ENCODE measurements around the gene RPS3. TPM values are rescaled to one million over a fixed set of nuclear protein-coding genes. Genes with fewer than 3 reads are reported as not detected.

The RPS3 gene
- polyA plus RNA-seq, 1 experiment, result 3,250 TPM

GRCh38 chr11:75424396-75424795 is 25.1 kb downstream of the RPS3 start:
- no peak overlapping the region for H3K4me3 ChIP-seq (ENCODE audit: low read depth, low read length)
- CTCF ChIA-PET, result interaction anchor here (1.0 kb wide), 1 partner anchor 108 kb away, joined by 3 read pairs; no protein-coding TSS in a partner anchor
- TF ChIP-seq CTCF (IDR thresholded peaks at IDR 0.05; ENCODE audit: low read depth, low read length), result no peak
- no peak overlapping the region for H3K27ac ChIP-seq (ENCODE audit: low read depth, low read length)
- no peak for DNase-seq (ENCODE audit: low read depth, low spot score)
- peaks cover 11% of the 10 kb centered on the region for H3K9me3 ChIP-seq (ENCODE audit: control insufficient read depth, insufficient read depth, low read length)
- POLR2A ChIA-PET, result no interaction called here
- peaks cover 10% of the 10 kb centered on the region for H3K27me3 ChIP-seq (ENCODE audit: control insufficient read depth, insufficient read depth, low read length)

- DNase-seq (ENCODE audit: low read depth, low spot score), result no peak
- ChIA-PET POLR2A (no interaction called here), CTCF (interaction anchor here (0.6 to 1.2 kb wide), 4 partner anchors 10 to 117 kb away, joined by 3 to 7 read pairs (median 4); no protein-coding TSS in a partner anchor)
- no peak overlapping the region for H3K27ac ChIP-seq (ENCODE audit: low read depth, low read length)
- H3K4me3 ChIP-seq (ENCODE audit: low read depth, low read length), result no peak overlapping the region
- H3K9me3 ChIP-seq (ENCODE audit: control insufficient read depth, insufficient read depth, low read length), result peaks cover 14% of the 10 kb centered on the region
- H3K27me3 ChIP-seq (ENCODE audit: control insufficient read depth, insufficient read depth, low read length), result peaks cover 15% of the 10 kb centered on the region
- peak; percentile 29 for TF ChIP-seq CTCF (IDR thresholded peaks at IDR 0.05; ENCODE audit: low read depth, low read length)
Observed at GRCh38 chr11:75425422-75425821, 26.1 kb downstream of the RPS3 start.

GRCh38 chr11:75426720-75427086 is 27.4 kb downstream of the RPS3 start:
- no peak for DNase-seq (ENCODE audit: low read depth, low spot score)
- TF ChIP-seq CTCF (IDR thresholded peaks at IDR 0.05; ENCODE audit: low read depth, low read length), result no peak
- no peak overlapping the region for H3K4me3 ChIP-seq (ENCODE audit: low read depth, low read length)
- peaks cover 28% of the 10 kb centered on the region for H3K27me3 ChIP-seq (ENCODE audit: control insufficient read depth, insufficient read depth, low read length)
- H3K27ac ChIP-seq (ENCODE audit: low read depth, low read length), result no peak overlapping the region
- ChIA-PET POLR2A (no interaction called here), CTCF (no interaction called here)
- H3K9me3 ChIP-seq (ENCODE audit: control insufficient read depth, insufficient read depth, low read length), result peaks cover 14% of the 10 kb centered on the region

- TF ChIP-seq CTCF (IDR thresholded peaks at IDR 0.05; ENCODE audit: low read depth, low read length), result no peak
- peaks cover 32% of the 10 kb centered on the region for H3K27me3 ChIP-seq (ENCODE audit: control insufficient read depth, insufficient read depth, low read length)
- DNase-seq (ENCODE audit: low read depth, low spot score), result no peak
- no peak overlapping the region for H3K27ac ChIP-seq (ENCODE audit: low read depth, low read length)
- CTCF ChIA-PET, result no interaction called here
- POLR2A ChIA-PET, result interaction anchor here (1.2 to 1.4 kb wide), 2 partner anchors 26 to 127 kb away, joined by 3 to 5 read pairs; no protein-coding TSS in a partner anchor
- H3K4me3 ChIP-seq (ENCODE audit: low read depth, low read length), result no peak overlapping the region
- H3K9me3 ChIP-seq (ENCODE audit: control insufficient read depth, insufficient read depth, low read length), result peaks cover 14% of the 10 kb centered on the region
Observed at GRCh38 chr11:75427181-75427580, 27.9 kb downstream of the RPS3 start.

GRCh38 chr11:75428281-75428724 is 29.0 kb downstream of the RPS3 start:
- Histone ChIP-seq H3K9me3 (ENCODE audit: control insufficient read depth, insufficient read depth, low read length) (peaks cover 14% of the 10 kb centered on the region), H3K27ac (ENCODE audit: low read depth, low read length) (no peak overlapping the region), H3K27me3 (ENCODE audit: control insufficient read depth, insufficient read depth, low read length) (peaks cover 44% of the 10 kb centered on the region), H3K4me3 (ENCODE audit: low read depth, low read length) (peak overlapping the region; percentile 56)
- DNase-seq (ENCODE audit: low read depth, low spot score), result peak; percentile 57
- no peak for TF ChIP-seq CTCF (IDR thresholded peaks at IDR 0.05; ENCODE audit: low read depth, low read length)
- POLR2A ChIA-PET, result interaction anchor here (0.6 to 1.4 kb wide), 3 partner anchors 28 to 126 kb away, joined by 3 to 5 read pairs (median 3); no protein-coding TSS in a partner anchor
- CTCF ChIA-PET, result interaction anchor here (0.8 to 1.1 kb wide), 4 partner anchors 15 to 105 kb away, joined by 3 to 7 read pairs (median 3); no protein-coding TSS in a partner anchor
